ENCODE measurements around the gene AKIRIN1. TPM values are rescaled to one million over a fixed set of nuclear protein-coding genes. Genes with fewer than 3 reads are reported as not detected.

The AKIRIN1 gene
- total RNA-seq, 2 donors from 2014 or later, result 128 to 137 TPM

DNA sequence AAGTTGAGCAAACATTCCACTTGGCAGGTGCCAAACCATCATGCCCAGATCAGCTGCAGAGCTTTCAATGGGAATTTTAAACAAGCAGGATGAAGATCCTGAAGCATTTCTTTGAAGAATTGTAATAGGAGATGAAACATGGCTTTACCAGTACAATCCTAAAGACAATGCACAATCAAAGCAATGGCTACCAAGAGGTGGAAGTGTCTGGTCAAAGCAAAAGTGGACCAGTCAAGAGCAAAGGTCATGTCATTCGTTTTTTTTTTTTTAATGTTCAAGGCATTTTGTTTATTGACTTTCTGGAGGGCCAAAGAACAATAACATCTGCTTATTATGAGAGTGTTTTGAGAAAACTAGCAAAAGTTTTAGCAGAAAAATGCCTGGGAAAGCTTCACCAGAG, 32.1 kb downstream of the AKIRIN1 start:
- Mint-ChIP-seq H3K9me3 (no peaks in the 10 kb centered on the region), H3K36me3 (ENCODE audit: low read depth) (peaks cover under 1% of the 10 kb centered on the region), H3K4me3 (no peak overlapping the region), H3K27ac (no peak overlapping the region), H3K4me1 (peaks cover 5% of the 10 kb centered on the region), H3K27me3 (ENCODE audit: insufficient read depth) (peaks cover 3% of the 10 kb centered on the region)
- Histone ChIP-seq H3K4me3 (ENCODE audit: low read length) (no peak overlapping the region), H3K27me3 (ENCODE audit: control insufficient read depth, insufficient read depth, low read length, poor library complexity, severe bottlenecking) (no peaks in the 10 kb centered on the region), H3K4me1 (ENCODE audit: control insufficient read depth, insufficient read depth, low read length) (no peaks in the 10 kb centered on the region), H3K27ac (ENCODE audit: low read depth, low read length) (no peak overlapping the region), H3K9ac (ENCODE audit: extremely low read depth, low read length, poor library complexity, severe bottlenecking) (no peak overlapping the region), H3K9me3 (ENCODE audit: control insufficient read depth, low read length) (no peaks in the 10 kb centered on the region), H3K36me3 (ENCODE audit: control insufficient read depth, insufficient read depth, low read length) (peaks cover under 1% of the 10 kb centered on the region)
- no peak for DNase-seq
- WGBS, 2 experiments (ENCODE audit: insufficient coverage in 1 of 2, insufficient read length in 1 of 2), result 29 to 74% methylated on average over 1 of the region's 1 CpG
- TF ChIP-seq CTCF (conservative IDR thresholded peaks at IDR 0.05), result no peak

DNA sequence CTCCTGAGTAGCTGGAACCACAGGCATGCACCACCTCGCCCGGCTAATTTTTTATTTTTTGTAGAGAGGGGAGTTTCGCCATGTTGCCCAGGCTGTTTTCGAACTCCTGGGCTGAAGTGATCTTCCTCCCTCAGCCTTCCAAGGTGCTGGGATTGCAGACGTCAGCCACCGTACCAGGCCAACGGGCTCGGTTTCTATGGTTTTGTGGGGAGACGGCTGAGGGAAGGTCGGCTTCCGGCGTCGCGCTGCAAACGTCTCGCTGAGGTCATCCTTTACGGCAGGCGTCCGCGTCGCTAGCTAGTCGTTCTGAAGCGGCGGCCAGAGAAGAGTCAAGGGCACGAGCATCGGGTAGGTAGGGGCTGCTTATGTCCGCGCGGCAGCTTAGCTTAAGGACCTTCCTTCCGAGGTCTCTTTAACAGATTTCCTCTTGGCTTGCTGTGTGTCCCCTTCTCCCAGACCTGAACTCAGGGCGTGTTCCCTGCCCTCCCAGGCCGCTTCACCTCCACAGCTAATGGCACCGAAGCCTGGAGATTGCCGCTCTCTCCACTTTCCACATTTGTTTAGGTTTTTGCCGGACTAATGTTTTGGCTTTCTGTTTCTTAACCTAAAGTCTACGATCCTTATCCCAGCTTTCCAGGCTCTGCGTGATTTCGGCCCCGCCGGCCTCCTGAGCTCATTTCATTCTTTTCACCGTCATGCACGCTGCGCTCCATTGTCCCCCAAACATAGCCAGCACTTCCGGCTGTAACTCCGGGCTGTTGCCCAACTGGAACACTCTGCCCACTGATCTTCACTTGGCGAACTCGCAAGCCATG, 35.2 kb downstream of the AKIRIN1 start, which contains the start of gene NDUFS5:
Gene NDUFS5 (plus strand): TSS at position 300 of the 815 bp plus-strand sequence. CDS start 2,375 bp downstream, outside the sequence.
- peak; percentile 96 for DNase-seq
- Mint-ChIP-seq H3K27me3 (ENCODE audit: insufficient read depth) (peaks cover 3% of the 10 kb centered on the region), H3K4me3 (peak within 1 kb of the TSS; percentile 81), H3K27ac (peak within 1 kb of the TSS; percentile 98), H3K36me3 (ENCODE audit: low read depth) (peaks cover 28% of the 10 kb centered on the region), H3K9me3 (no peaks in the 10 kb centered on the region), H3K4me1 (peaks cover 5% of the 10 kb centered on the region)
- 1 to 2% methylated on average over 23 to 47 of the region's 47 CpGs for WGBS, 2 experiments (ENCODE audit: insufficient coverage in 1 of 2, insufficient read length in 1 of 2)
- Histone ChIP-seq H3K9ac (ENCODE audit: extremely low read depth, low read length, poor library complexity, severe bottlenecking) (peak within 1 kb of the TSS; percentile 97), H3K4me3 (ENCODE audit: low read length) (peak within 1 kb of the TSS; percentile 93), H3K4me1 (ENCODE audit: control insufficient read depth, insufficient read depth, low read length) (no peaks in the 10 kb centered on the region), H3K27me3 (ENCODE audit: control insufficient read depth, insufficient read depth, low read length, poor library complexity, severe bottlenecking) (no peaks in the 10 kb centered on the region), H3K36me3 (ENCODE audit: control insufficient read depth, insufficient read depth, low read length) (peaks cover 25% of the 10 kb centered on the region), H3K27ac (ENCODE audit: low read depth, low read length) (peak within 1 kb of the TSS; percentile 95), H3K9me3 (ENCODE audit: control insufficient read depth, low read length) (no peaks in the 10 kb centered on the region)
- TF ChIP-seq CTCF (conservative IDR thresholded peaks at IDR 0.05), result no peak

GRCh38 chr1:39026866-39027507, 35.9 kb downstream of the AKIRIN1 start:
- Histone ChIP-seq H3K9me3 (ENCODE audit: control insufficient read depth, low read length) (no peaks in the 10 kb centered on the region), H3K4me1 (ENCODE audit: control insufficient read depth, insufficient read depth, low read length) (no peaks in the 10 kb centered on the region), H3K9ac (ENCODE audit: extremely low read depth, low read length, poor library complexity, severe bottlenecking) (peak overlapping the region; percentile 97), H3K36me3 (ENCODE audit: control insufficient read depth, insufficient read depth, low read length) (peaks cover 32% of the 10 kb centered on the region), H3K27ac (ENCODE audit: low read depth, low read length) (peak overlapping the region; percentile 95), H3K4me3 (ENCODE audit: low read length) (peak overlapping the region; percentile 93), H3K27me3 (ENCODE audit: control insufficient read depth, insufficient read depth, low read length, poor library complexity, severe bottlenecking) (no peaks in the 10 kb centered on the region)
- Mint-ChIP-seq H3K27me3 (ENCODE audit: insufficient read depth) (peaks cover 3% of the 10 kb centered on the region), H3K4me3 (peak overlapping the region; percentile 81), H3K4me1 (peaks cover 5% of the 10 kb centered on the region), H3K9me3 (no peaks in the 10 kb centered on the region), H3K27ac (peak overlapping the region; percentile 98), H3K36me3 (ENCODE audit: low read depth) (peaks cover 35% of the 10 kb centered on the region)
- no peak for TF ChIP-seq CTCF (conservative IDR thresholded peaks at IDR 0.05)
- no peak for DNase-seq
- 18 to 21% methylated on average over 16 to 24 of the region's 30 CpGs for WGBS, 2 experiments (ENCODE audit: insufficient coverage in 1 of 2, insufficient read length in 1 of 2)
